Glomerular visceral epithelial cell (primary cell): ENCODE measurements around the gene APC2.
A peak's percentile ranks its signal among the peaks of the same experiment; 100 is the strongest.

Experiments used
- DNase-seq: peaks from one replicate; pipeline ENCODE4 v3.0.0-alpha.2; 2016; ENCODE audit errors: extremely low spot score

APC2 gene

GRCh38 chr19:1481224-1481892, 31.4 kb downstream of the APC2 start:
- DNase-seq, result no peak

- DNase-seq, result no peak
Observed at GRCh38 chr19:1481893-1482360, 32.0 kb downstream of the APC2 start.

GRCh38 chr19:1482361-1483130, 32.6 kb downstream of the APC2 start:
- DNase-seq, result no peak

GRCh38 chr19:1483131-1483978, 33.4 kb downstream of the APC2 start:
- DNase-seq, result no peak

GRCh38 chr19:1483979-1484428, 34.1 kb downstream of the APC2 start:
- no peak for DNase-seq

GRCh38 chr19:1486720-1487575, 37.0 kb downstream of the APC2 start:
- no peak for DNase-seq

- no peak for DNase-seq
Observed at GRCh38 chr19:1487576-1488281, 37.8 kb downstream of the APC2 start.

GRCh38 chr19:1488282-1488601, 38.3 kb downstream of the APC2 start:
- DNase-seq, result no peak

- no peak for DNase-seq
Observed at GRCh38 chr19:1489463-1490310, 39.8 kb downstream of the APC2 start.

GRCh38 chr19:1490311-1491113, 40.6 kb downstream of the APC2 start, which contains the start of gene PCSK4:
Gene PCSK4, minus strand, starts transcription at chr19:1490350. Its CDS starts 4 bp downstream, at chr19:1490346.
- DNase-seq, result peak; percentile 100

GRCh38 chr19:1491114-1491848, 41.4 kb downstream of the APC2 start, which contains the start of gene REEP6:
Gene REEP6, plus strand, starts transcription at chr19:1491181. Its CDS starts 89 bp downstream, at chr19:1491270.
- DNase-seq, result no peak

- DNase-seq, result no peak
Observed at GRCh38 chr19:1491849-1492170, 41.9 kb downstream of the APC2 start.

GRCh38 chr19:1492474-1493006, 42.6 kb downstream of the APC2 start:
- DNase-seq, result peak; percentile 36

GRCh38 chr19:1494115-1494815, 44.3 kb downstream of the APC2 start:
- no peak for DNase-seq

- no peak for DNase-seq
Observed at GRCh38 chr19:1495051-1495798, 45.3 kb downstream of the APC2 start.
